H7 (cell line): ENCODE data around the gene PACS1. TPM values are rescaled to one million over a fixed set of nuclear protein-coding genes. Genes with fewer than 3 reads are reported as not detected.

Experiments used
- DNase-seq: peaks from one replicate; pipeline ENCODE4 v3.0.0; 2012
- H3K27me3 ChIP-seq: 2 replicates; pipeline ENCODE4 v1.6.0; 2011; ENCODE audit warnings: mild to moderate bottlenecking, low read length; ENCODE audit not compliant: control insufficient read depth, insufficient read depth
- H3K36me3 ChIP-seq: replicated peaks from 2 replicates; pipeline ENCODE4 v1.5.1; 2011; ENCODE audit warnings: low read length; ENCODE audit not compliant: control insufficient read depth, insufficient read depth
- H3K4me3 ChIP-seq: 2 replicates; pipeline ENCODE4 v1.5.1; 2011; ENCODE audit warnings: low read depth, mild to moderate bottlenecking, control low read depth, low read length, moderate library complexity; ENCODE audit not compliant: insufficient read depth
- total RNA-seq: library from RNA; depleted of rRNA; stranded (reverse); fragments of >200 nt; shearing (Covaris generic); gene quantifications from 2 replicates; pipeline ENCODE4 v1.2.3, GENCODE V29; 2014

PACS1 gene
- total RNA-seq, 1 experiment from 2014 or later = 16.2 TPM

- H3K36me3 ChIP-seq = no peaks in the 10 kb centered on the region
- H3K27me3 ChIP-seq = no peaks in the 10 kb centered on the region
- DNase-seq = no peak
Measured at GRCh38 chr11:66181632-66182315, 111.7 kb downstream of the PACS1 start.

GRCh38 chr11:66183494-66184048, 113.5 kb downstream of the PACS1 start:
- H3K4me3 ChIP-seq = no peak overlapping the region
- H3K27me3 ChIP-seq = no peaks in the 10 kb centered on the region
- DNase-seq = no peak

More at GRCh38 chr11:66181632-66182315, 111.7 kb downstream of the PACS1 start:
- no peak overlapping the region for H3K4me3 ChIP-seq

GRCh38 chr11:66184728-66185127, 114.7 kb downstream of the PACS1 start:
- DNase-seq = no peak
- Histone ChIP-seq H3K27me3 (no peaks in the 10 kb centered on the region), H3K36me3 (no peaks in the 10 kb centered on the region), H3K4me3 (no peak overlapping the region)

More at GRCh38 chr11:66183494-66184048, 113.5 kb downstream of the PACS1 start:
- no peaks in the 10 kb centered on the region for H3K36me3 ChIP-seq

DNA sequence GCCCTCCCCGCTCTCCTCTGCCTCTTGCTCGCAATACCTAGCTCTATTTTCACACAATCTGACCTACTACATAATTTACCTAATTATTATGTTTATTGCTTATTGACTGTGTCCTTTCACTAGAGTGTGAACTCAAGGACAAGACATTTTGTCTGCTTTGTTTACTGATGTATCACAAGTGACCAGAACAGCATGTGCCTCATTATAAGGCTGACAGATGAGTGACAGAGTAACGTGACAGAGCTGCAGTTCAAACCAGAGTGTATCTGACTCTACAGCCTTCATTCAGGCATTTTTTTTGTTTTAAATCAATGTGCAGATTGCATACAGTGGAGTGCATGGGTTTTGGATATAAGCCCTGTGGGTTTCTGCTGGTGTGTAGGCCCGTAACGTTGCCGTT, 116.4 kb downstream of the PACS1 start:
- Histone ChIP-seq H3K4me3 (no peak overlapping the region), H3K27me3 (no peaks in the 10 kb centered on the region), H3K36me3 (no peaks in the 10 kb centered on the region)
- no peak for DNase-seq

- Histone ChIP-seq H3K4me3 (no peak overlapping the region), H3K36me3 (no peaks in the 10 kb centered on the region), H3K27me3 (no peaks in the 10 kb centered on the region)
- no peak for DNase-seq
Measured at GRCh38 chr11:66187453-66187852, 117.4 kb downstream of the PACS1 start.

DNA sequence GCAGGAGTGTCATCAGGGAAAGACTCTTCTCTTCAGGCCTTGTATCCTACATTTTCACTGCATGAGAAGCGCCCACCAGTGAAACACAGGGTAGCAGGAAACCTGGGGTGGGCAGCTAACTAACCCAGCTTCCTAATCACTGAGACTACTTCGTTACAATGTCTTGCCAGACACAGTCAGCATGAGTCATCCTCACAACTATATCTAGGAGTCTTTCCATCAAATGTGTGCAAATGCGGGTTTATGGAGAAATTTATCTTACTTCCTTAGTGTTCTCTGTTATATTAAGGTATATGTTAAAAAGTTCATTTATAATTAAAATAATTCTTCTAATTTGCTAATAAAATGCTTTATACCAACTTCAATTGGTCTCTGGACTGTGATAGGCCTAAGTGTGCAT, 118.5 kb downstream of the PACS1 start:
- Histone ChIP-seq H3K36me3 (no peaks in the 10 kb centered on the region), H3K4me3 (no peak overlapping the region), H3K27me3 (no peaks in the 10 kb centered on the region)
- no peak for DNase-seq

- no peak for DNase-seq
- H3K27me3 ChIP-seq = no peaks in the 10 kb centered on the region
- H3K4me3 ChIP-seq = no peak overlapping the region
- no peaks in the 10 kb centered on the region for H3K36me3 ChIP-seq
Measured at GRCh38 chr11:66189031-66189745, 119.1 kb downstream of the PACS1 start.

- Histone ChIP-seq H3K4me3 (no peak overlapping the region), H3K36me3 (no peaks in the 10 kb centered on the region), H3K27me3 (no peaks in the 10 kb centered on the region)
- DNase-seq = no peak
Measured at GRCh38 chr11:66190786-66191185, 120.7 kb downstream of the PACS1 start.

DNA sequence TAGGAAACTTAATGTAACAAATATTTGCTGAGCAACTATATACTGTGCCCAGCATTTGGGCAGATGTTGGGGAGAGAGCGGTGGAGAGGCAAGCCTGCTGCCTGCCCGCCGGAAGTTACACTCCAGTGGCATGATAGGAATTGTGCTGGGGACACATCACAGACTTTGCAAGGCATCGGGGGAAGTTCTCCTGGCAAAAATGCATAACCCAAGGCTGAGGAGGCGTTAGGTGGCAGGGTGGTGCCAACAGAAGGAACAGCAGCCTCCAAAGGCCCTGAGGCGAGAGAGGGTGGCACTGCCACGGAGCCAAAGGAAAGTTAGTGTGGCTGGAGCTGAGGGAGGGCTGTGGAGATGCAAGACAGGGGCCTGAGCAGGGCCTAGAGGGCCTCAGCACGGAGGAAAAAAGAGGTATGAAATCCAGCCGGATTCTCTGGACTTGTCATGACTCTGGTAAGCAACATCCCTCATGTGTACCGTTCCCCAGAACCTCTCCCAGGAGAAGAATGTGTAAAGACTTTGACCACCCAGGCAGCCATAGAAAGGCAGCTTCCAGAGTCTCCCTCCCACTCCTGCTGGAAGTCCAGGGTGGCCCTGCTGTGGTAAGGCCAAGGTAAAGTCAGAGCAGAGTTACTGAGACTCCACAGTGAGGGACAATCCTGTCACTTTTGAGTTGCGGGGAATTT, 122.2 kb downstream of the PACS1 start:
- H3K27me3 ChIP-seq = no peaks in the 10 kb centered on the region
- no peaks in the 10 kb centered on the region for H3K36me3 ChIP-seq
- H3K4me3 ChIP-seq = no peak overlapping the region
- no peak for DNase-seq

- no peaks in the 10 kb centered on the region for H3K27me3 ChIP-seq
- H3K4me3 ChIP-seq = no peak overlapping the region
- H3K36me3 ChIP-seq = no peaks in the 10 kb centered on the region
- DNase-seq = no peak
Measured at GRCh38 chr11:66194391-66194790, 124.3 kb downstream of the PACS1 start.

GRCh38 chr11:66195867-66196266, 125.8 kb downstream of the PACS1 start:
- H3K4me3 ChIP-seq = no peak overlapping the region
- H3K27me3 ChIP-seq = no peaks in the 10 kb centered on the region
- DNase-seq = no peak
- H3K36me3 ChIP-seq = no peaks in the 10 kb centered on the region

DNA sequence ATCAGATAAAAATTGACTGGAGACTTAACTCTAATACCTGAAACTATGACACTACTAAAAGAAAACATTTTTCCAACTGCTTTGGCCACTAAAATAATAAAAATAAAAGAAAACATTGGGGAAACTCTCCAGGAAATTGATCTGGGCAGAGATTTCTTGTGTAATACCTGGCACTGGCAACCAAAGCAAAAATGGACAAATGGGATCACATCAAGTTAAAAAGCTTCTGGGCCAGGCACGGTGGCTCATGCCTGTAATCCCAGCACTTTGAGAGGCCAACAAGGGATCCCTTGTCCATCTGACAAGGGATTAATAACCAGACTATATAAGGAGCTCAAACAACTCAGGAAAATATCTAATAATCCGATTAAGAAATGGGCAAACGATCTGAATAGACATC, 133.8 kb downstream of the PACS1 start:
- H3K27me3 ChIP-seq = no peaks in the 10 kb centered on the region
- no peak for DNase-seq
- H3K4me3 ChIP-seq = no peak overlapping the region

DNA sequence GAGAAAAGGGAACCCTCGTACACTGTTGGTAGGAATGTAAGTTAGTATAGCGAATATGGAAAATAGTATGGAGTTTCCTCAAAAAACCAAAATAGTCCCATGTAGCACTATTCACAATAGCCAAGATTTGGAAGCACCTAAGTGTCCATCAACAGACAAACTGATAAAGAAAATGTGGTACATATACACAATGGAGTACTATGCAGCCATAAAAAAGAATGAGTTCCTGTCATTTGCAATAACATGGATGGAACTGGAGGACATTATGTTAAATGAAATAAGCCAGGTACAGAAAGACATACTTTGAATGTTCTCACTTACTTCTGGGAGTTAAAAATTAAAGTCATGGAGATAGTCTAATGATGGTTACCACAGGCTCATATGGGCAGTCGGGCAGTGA, 134.3 kb downstream of the PACS1 start:
- Histone ChIP-seq H3K27me3 (no peaks in the 10 kb centered on the region), H3K4me3 (no peak overlapping the region), H3K36me3 (no peaks in the 10 kb centered on the region)
- no peak for DNase-seq

More for the DNA sequence above, 133.8 kb downstream of the PACS1 start:
- no peaks in the 10 kb centered on the region for H3K36me3 ChIP-seq

DNA sequence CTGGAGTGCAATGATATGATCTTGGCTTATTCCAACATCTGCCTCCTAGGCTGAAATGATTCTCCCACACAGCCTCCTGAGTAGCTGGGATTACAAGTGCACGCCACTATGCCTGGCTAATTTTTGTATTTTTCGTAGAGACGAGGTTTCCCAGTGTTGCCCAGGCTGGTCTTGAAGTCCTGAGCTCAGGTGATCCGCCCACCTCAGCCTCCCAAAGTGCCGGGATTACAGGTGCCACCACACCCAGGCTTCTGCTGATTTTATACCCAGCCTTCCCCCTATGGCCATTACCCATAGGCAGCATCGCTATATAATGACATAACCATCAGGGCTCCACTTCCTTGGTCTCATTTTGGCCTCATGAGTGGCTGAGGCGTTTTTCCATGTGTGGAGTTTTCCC, 137.7 kb downstream of the PACS1 start:
- H3K27me3 ChIP-seq = no peaks in the 10 kb centered on the region
- H3K4me3 ChIP-seq = no peak overlapping the region
- DNase-seq = no peak
- H3K36me3 ChIP-seq = no peaks in the 10 kb centered on the region; the same call in 1 of the 2 replicates

DNA sequence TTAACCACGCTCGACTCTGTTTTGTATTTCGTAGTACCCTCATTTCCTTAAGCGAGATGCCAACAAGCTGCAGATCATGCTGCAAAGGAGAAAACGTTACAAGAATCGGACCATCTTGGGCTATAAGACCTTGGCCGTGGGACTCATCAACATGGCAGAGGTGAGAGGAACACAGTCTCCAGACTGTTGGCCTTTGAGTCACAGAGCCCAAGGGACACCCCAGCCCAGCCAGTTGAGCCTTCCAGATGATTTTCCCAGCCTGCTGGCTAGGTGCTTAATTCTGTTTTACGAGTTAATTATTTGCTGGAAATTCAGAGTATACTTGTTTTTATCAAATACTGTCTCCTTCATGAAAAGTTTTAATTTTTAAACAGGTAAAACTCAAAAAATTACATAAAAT, 141.0 kb downstream of the PACS1 start:
- Histone ChIP-seq H3K4me3 (no peak overlapping the region), H3K36me3 (no peaks in the 10 kb centered on the region; the same call in 1 of the 2 replicates), H3K27me3 (no peaks in the 10 kb centered on the region)
- no peak for DNase-seq
